Activated CD4-positive, alpha-beta T cell treated with anti-CD3 and anti-CD28 coated beads, Interleukin-2, amount 50 U/mL, for 16 hours (primary cell): ENCODE measurements around the gene PRPF18.

Source experiments
- DNase-seq: peaks from one replicate; pipeline ENCODE4 v3.0.0-alpha.2; 2020

Gene PRPF18

GRCh38 chr10:13671904-13672303, 85.1 kb downstream of the PRPF18 start:
- no peak for DNase-seq

GRCh38 chr10:13672548-13672947, 85.8 kb downstream of the PRPF18 start:
- DNase-seq = no peak

GRCh38 chr10:13673156-13673555, 86.4 kb downstream of the PRPF18 start:
- no peak for DNase-seq

- no peak for DNase-seq
Observed at GRCh38 chr10:13674645-13675588, 88.2 kb downstream of the PRPF18 start.

GRCh38 chr10:13678101-13678843, 91.5 kb downstream of the PRPF18 start:
- DNase-seq = no peak
